GM18507 (cell line): ENCODE data around the gene SEPTIN1.

Experiments used
- DNase-seq: peaks from one replicate; pipeline ENCODE4 v3.0.0; 2011; ENCODE audit warnings: low read depth; ENCODE audit not compliant: insufficient read length; ENCODE audit errors: extremely low spot score
- FAIRE-seq: peaks from 2 replicates; lab custom pipeline; 2011; peaks lifted over from hg19 to GRCh38; lab: Jason Lieb, UNC

Gene SEPTIN1

GRCh38 chr16:30382111-30382881 lies at the start of gene SEPTIN1:
Gene SEPTIN1, minus strand, starts transcription at chr16:30382561. Its CDS starts 19 bp downstream, at chr16:30382542.
- FAIRE-seq (peak; percentile 95), DNase-seq (peak; percentile 61)

- DNase-seq (no peak), FAIRE-seq (no peak)
Measured at GRCh38 chr16:30430428-30430970, 48.1 kb upstream of the SEPTIN1 start.

DNA sequence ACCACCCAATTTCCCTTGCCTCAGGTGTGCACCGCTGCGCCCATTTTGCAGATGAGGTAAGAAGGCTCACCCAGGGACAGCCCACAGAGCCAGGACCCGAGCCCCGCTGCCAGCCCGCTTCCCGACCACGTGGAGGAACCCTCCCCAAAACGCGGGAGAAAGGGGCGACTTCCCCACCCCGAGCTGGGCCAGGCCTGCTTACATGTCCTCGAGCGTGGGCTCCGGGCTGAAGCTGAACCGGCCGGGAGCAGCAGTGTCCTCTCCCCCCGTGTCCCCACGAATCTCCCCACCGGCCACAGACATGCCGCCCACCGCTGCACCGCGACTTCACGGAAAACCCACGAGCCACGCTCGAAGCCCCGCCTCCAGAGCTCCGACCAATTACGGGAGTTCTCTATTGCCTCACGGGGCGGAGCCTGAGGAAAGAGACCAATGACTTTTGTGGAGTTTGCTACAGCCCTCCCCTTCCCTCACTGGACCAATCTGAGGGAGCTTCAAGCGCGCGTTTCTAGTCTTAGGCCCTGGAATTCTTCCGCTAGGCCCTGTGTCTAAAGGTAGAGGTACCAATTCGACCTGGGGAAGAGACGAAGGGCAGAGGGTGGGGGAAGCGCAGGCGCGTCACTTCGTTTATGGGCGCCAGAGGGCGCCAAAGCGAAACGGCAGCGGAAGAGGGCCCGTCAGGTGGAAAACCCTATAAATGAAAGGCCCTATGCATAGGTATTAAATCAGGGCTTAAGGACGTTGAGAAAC lies 47.5 kb upstream of the SEPTIN1 start, which contains the start of gene DCTPP1:
Gene DCTPP1, minus strand, starts transcription at position 353 of the 750 bp plus-strand sequence. Its CDS starts 50 bp downstream, at position 303.
- DNase-seq (peak; percentile 83), FAIRE-seq (peak; percentile 98)

- FAIRE-seq (no peak), DNase-seq (no peak)
Measured at GRCh38 chr16:30429418-30429677, 47.0 kb upstream of the SEPTIN1 start.

- DNase-seq (no peak), FAIRE-seq (no peak)
Measured at GRCh38 chr16:30428055-30428454, 45.7 kb upstream of the SEPTIN1 start.

- no peak for DNase-seq
- no peak for FAIRE-seq
Measured at GRCh38 chr16:30421010-30421409, 38.6 kb upstream of the SEPTIN1 start.

DNA sequence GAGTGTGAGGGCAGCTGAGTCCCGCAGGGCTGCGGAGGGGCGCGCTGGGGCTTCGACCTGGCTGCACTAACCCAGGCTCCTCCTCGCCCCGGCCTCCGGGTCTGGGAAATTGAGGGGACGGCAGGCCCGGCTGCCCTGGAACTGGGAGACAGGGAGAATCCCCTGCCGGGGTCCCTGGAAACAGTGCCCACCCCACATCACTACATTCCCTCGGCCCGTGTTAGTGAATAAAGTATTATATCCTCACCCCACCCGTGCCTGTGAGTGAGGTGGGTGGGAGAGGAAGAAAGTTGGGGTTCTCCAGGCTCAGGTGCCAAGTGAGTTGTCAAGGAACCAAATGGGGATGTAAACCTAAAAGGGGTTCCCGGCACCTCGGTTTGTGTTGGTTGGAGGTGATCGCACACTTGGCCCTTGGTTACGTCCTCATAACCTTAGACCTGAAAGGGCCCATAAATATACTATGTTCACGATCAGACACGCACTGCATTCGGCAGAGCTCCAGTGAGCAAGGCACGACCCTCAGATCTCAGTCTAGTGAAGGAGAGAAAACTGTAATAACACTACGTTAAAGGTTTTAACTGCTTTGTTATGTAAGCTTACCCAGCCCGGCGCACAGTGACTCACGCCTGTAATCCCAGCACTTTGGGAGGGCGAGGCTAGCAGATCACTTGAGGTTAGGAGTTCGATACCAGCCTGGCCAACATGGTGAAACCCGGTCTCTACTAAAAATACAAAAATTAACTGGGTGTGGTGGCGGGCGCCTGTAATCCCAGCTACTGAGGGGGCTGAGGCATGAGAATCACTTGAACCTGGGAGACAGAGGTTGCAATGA lies 36.2 kb upstream of the SEPTIN1 start:
- DNase-seq: no peak
- no peak for FAIRE-seq

- DNase-seq (peak; percentile 82), FAIRE-seq (peak; percentile 97)
Measured at GRCh38 chr16:30417529-30418349, 35.4 kb upstream of the SEPTIN1 start.

DNA sequence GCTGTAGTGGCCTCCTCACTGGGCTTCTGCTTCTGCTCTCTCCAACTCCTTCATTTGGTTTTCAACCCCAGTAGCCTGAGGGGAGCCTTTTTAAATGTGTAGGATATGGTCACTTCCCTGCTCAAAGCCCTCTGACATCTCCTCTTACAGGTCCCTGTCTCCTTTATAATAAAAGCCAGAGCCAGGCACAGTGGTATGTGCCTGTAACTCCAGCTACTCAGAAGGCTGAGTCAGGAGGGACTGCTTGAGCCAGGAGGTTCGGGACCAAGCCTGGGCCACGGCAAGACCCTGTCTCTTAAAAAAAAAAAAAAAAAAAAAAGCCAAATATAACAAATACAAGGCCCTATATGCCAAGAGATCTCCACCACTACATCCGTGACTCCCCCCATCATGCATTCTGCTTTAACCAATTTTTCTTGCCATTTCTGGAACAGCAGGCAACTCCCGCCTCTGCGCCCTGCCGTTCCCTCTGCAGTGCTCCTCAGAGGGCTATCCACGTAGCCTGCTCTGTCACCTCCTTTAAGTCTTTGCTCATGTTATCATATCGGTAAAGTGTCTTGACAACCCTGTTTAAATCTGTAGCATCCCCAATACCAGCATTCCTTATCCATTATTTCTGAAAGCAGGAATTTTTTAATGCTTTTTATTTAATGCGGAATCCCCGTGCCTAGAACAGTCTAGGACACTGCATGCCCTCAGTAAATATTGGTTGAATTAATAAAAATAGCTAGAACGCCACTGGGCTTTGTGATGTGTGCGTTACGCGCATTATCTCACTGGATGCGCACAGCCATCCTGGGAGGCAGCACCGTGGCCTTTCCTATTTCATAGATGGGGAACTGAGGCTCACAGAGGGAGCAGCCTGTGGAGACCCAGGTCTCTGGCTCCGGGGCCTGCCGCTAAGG lies 34.5 kb upstream of the SEPTIN1 start:
- FAIRE-seq: no peak
- no peak for DNase-seq

DNA sequence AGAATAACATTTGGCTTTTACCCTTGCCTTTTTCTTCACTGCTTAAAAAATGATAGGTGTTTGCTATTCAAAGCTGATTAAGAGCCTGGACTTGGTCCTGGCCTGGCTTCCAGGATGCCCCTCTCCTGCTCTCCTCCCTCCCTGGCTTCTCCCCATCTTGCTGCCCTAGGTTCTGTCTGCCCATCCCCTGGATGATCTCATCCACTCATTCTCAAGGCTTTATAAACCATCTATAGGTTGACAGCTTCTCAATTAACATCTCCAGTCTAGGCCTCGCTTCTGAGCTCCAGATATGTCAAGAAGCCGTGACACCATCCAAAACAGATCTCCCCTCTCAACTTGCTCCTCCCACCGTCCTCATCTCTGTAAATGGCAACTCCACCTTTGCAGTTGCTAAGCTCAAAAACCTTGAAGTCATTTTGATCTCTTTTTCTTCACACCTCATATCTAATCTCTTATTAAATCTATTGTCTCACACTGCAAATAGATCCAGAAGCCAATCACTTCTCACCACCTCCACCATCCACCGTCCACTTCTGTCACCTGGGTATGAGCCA lies 33.8 kb upstream of the SEPTIN1 start:
- FAIRE-seq (no peak), DNase-seq (no peak)

GRCh38 chr16:30414159-30414558 lies 31.8 kb upstream of the SEPTIN1 start:
- DNase-seq (no peak), FAIRE-seq (no peak)

DNA sequence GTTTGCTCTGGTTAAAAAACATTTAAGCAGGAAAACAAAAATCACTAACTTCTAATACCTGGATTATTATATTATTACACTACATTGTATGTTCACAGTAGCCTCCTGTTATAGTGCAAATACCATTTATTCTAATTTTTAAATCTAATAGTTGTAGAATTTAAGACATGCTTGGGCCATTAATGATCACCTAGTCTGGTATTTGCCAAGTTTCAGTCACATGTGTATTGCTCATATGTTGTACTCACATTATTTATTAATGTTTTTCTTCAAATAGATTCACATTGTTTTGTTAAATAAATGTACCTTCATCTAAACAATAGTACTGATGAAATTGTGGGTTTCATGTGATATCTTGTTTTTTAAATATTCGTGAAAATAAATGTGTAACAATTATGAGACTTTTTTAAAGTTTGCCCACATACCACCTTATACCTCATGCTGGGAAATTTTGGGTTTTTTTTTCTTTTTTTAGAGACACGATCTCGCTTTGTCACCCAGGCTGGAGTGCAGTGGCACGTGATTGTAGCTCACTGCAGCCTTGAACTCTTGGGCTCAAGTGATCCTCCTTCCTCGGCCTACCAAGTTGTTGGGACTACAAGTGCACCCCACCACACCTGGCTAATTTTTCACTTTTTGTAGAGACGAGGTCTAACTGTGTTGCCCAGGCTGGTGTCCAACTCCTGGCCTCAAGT lies 30.9 kb upstream of the SEPTIN1 start:
- no peak for DNase-seq
- FAIRE-seq: peak; percentile 21

- peak; percentile 73 for DNase-seq
- FAIRE-seq: peak; percentile 76
Measured at GRCh38 chr16:30409125-30410060, 27.0 kb upstream of the SEPTIN1 start.

- DNase-seq: no peak
- no peak for FAIRE-seq
Measured at GRCh38 chr16:30407804-30408534, 25.6 kb upstream of the SEPTIN1 start.

DNA sequence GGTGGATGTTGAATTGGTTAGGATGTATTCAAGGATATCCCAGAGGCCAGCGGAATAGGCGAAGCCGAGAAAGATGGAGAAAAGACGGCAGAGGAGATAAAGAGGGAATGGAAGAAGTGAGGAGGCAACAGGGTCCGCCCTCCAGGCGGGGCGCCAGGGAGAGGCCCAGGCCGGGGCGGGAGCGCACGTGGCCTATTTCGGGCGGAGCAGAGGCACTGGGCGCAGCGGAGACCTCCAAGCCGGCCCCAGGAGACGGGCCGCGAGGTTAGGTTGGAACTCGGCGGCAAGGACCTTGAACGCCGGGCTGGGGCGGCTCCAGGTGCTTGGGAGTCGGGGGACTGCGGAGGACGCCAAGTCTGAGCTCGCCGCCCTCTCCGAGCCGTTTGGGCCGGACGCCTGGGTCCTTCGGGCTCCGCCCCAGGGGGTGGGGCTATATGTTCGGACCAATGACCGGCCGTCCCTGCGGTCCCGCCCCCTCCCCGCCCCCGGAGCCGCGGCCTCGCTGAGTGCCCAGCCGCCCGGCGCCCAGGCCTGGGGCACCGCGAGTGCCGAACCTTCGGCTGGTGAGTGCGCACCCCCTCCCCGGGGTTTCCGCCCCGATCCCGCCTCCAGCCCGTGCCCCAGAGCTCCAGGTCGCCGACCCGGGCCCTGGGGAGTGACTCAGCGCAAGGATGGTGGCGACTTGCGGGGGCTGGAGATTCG lies 24.9 kb upstream of the SEPTIN1 start, which contains the start of gene ZNF771:
Gene ZNF771, plus strand, starts transcription at position 505 of the 702 bp plus-strand sequence. CDS start 448 bp downstream, outside the sequence.
- DNase-seq (peak; percentile 78), FAIRE-seq (peak; percentile 70)
